H1 (cell line): Measurements from ENCODE around the gene LIPF. TPM values are rescaled to one million over a fixed set of nuclear protein-coding genes. Genes with fewer than 3 reads are reported as not detected.

ENCODE experiments used
- CTCF ChIA-PET: fragments of 300-600 bp; sonication (Branson Sonifier 250); formaldehyde crosslinking; loops from one replicate; lab custom pipeline; 2021; ENCODE audit not compliant: partially characterized antibody; lab: Charles Lee
- POLR2A ChIA-PET: fragments of 300-600 bp; sonication (Branson Sonifier 250); formaldehyde crosslinking; loops from one replicate; lab custom pipeline; 2021; ENCODE audit warnings: inconsistent platforms; ENCODE audit not compliant: partially characterized antibody; lab: Charles Lee
- DNase-seq, 2 experiments: peaks; one replicate each; pipeline versions ENCODE4 v3.0.0 to v3.0.0-alpha.2; 2010 to 2022; ENCODE audit warnings: low spot score in 2 of 2, low read depth in 1 of 2, mixed read lengths in 1 of 2
- FAIRE-seq: peaks from 2 replicates; lab custom pipeline; 2011; peaks lifted over from hg19 to GRCh38; lab: Jason Lieb, UNC
- H2AFZ ChIP-seq: 2 replicates; pipeline ENCODE4 v1.8.1; 2012; ENCODE audit warnings: low read length, inconsistent platforms
- H2AK5ac ChIP-seq: 2 replicates; pipeline ENCODE4 v1.6.1; 2013; ENCODE audit warnings: low read depth, low read length
- H2BK120ac ChIP-seq: replicated peaks from 2 replicates; pipeline ENCODE3; 2013; ENCODE audit warnings: low read depth, low read length, inconsistent platforms
- H2BK12ac ChIP-seq: 2 replicates; pipeline ENCODE4 v1.6.1; 2013; ENCODE audit warnings: low read depth, low read length
- H2BK15ac ChIP-seq: 2 replicates; pipeline ENCODE4 v1.6.1; 2013; ENCODE audit warnings: low read length
- H2BK20ac ChIP-seq: 2 replicates; pipeline ENCODE4 v1.6.1; 2013; ENCODE audit warnings: low read length
- H2BK5ac ChIP-seq: 2 replicates; pipeline ENCODE4 v1.6.1; 2013; ENCODE audit warnings: low read depth, low read length
- H3K14ac ChIP-seq: 2 replicates; pipeline ENCODE4 v1.6.1; 2013; ENCODE audit warnings: inconsistent platforms; ENCODE audit not compliant: insufficient read length
- H3K18ac ChIP-seq: 2 replicates; pipeline ENCODE4 v1.6.1; 2013; ENCODE audit warnings: low read length; ENCODE audit errors: extremely low read depth
- H3K23ac ChIP-seq: 2 replicates; pipeline ENCODE4 v1.6.1; 2013; ENCODE audit warnings: inconsistent platforms; ENCODE audit not compliant: insufficient read length
- H3K23me2 ChIP-seq: 2 replicates; pipeline ENCODE4 v1.6.1; 2013; ENCODE audit warnings: low read depth, low read length
- H3K27ac ChIP-seq: 2 replicates; pipeline ENCODE4 v1.6.1; 2011; ENCODE audit warnings: low read depth, low read length, inconsistent platforms
- H3K27me3 ChIP-seq, 4 experiments: replicated peaks in 1 of 4; 1 replicate in 1 of 4; 2 replicates in 3 of 4; pipeline versions ENCODE4 v1.6.1 to v1.8.1; 2011 to 2013; ENCODE audit warnings: low read length in 3 of 4, mild to moderate bottlenecking in 3 of 4, inconsistent platforms in 2 of 4, mixed read lengths in 2 of 4, moderate library complexity in 1 of 4; ENCODE audit not compliant: control insufficient read depth in 3 of 4, insufficient read depth in 3 of 4; ENCODE audit errors: extremely low read depth in 1 of 4
- H3K36me3 ChIP-seq, 4 experiments: 2 replicates each; pipeline versions ENCODE4 v1.6.1 to v1.8.1; 2011 to 2013; ENCODE audit warnings: mild to moderate bottlenecking in 4 of 4, low read length in 3 of 4, moderate library complexity in 2 of 4, control low read depth in 1 of 4, inconsistent platforms in 1 of 4; ENCODE audit not compliant: insufficient read depth in 4 of 4, control insufficient read depth in 2 of 4
- H3K4ac ChIP-seq: replicated peaks from 2 replicates; pipeline ENCODE3; 2013; ENCODE audit warnings: low read length, low read depth, mixed read lengths, inconsistent platforms; ENCODE audit not compliant: insufficient read length
- H3K4me1 ChIP-seq, 4 experiments: replicated peaks in 1 of 4; 1 replicate in 1 of 4; 2 replicates in 3 of 4; pipeline versions ENCODE4 v1.6.1 to v1.8.1; 2011 to 2013; ENCODE audit warnings: low read length in 3 of 4, inconsistent platforms in 2 of 4, mixed read lengths in 1 of 4; ENCODE audit not compliant: insufficient read depth in 4 of 4, control insufficient read depth in 3 of 4
- H3K4me2 ChIP-seq, 2 experiments: 2 replicates each; pipeline versions ENCODE4 v1.6.1 to v1.8.1; 2011 to 2013; ENCODE audit warnings: low read depth in 2 of 2, low read length in 2 of 2, control low read depth in 1 of 2, inconsistent platforms in 1 of 2, mild to moderate bottlenecking in 1 of 2; ENCODE audit not compliant: insufficient read depth in 1 of 2
- H3K4me3 ChIP-seq, 4 experiments: fragments of 200-600, 300-600 bp in 1 of 4; sonication (generic), shearing (Covaris generic), sonication (Bioruptor Twin) in 1 of 4; 2 replicates each; pipeline versions ENCODE4 v1.5.1 to v1.8.1; 2011 to 2016; ENCODE audit warnings: low read length in 4 of 4, low read depth in 3 of 4, control low read depth in 2 of 4, inconsistent platforms in 2 of 4, mild to moderate bottlenecking in 2 of 4, mixed read lengths in 1 of 4, moderate library complexity in 1 of 4; ENCODE audit not compliant: insufficient read depth in 2 of 4; ENCODE audit errors: extremely low read depth in 1 of 4
- H3K56ac ChIP-seq: replicated peaks from 2 replicates; pipeline ENCODE3; 2013; ENCODE audit warnings: low read depth, mild to moderate bottlenecking, mixed read lengths, low read length, inconsistent platforms; ENCODE audit not compliant: insufficient read length
- H3K79me1 ChIP-seq: 2 replicates; pipeline ENCODE4 v1.6.1; 2013; ENCODE audit warnings: low read depth, low read length, control low read depth
- H3K79me2 ChIP-seq, 2 experiments: 2 replicates each; pipeline versions ENCODE4 v1.6.1 to v1.8.1; 2012 to 2013; ENCODE audit warnings: low read length in 2 of 2, mild to moderate bottlenecking in 2 of 2, inconsistent platforms in 1 of 2; ENCODE audit not compliant: insufficient read depth in 2 of 2, control insufficient read depth in 1 of 2
- H3K9ac ChIP-seq, 4 experiments: replicated peaks in 1 of 4; 1 replicate in 1 of 4; 2 replicates in 3 of 4; pipeline versions ENCODE4 v1.6.1 to v1.8.1; 2011 to 2013; ENCODE audit warnings: low read depth in 3 of 4, low read length in 3 of 4, control low read depth in 2 of 4, mild to moderate bottlenecking in 2 of 4, moderate library complexity in 2 of 4, inconsistent platforms in 1 of 4; ENCODE audit errors: extremely low read depth in 1 of 4
- H3K9me3 ChIP-seq, 2 experiments: 2 replicates each; pipeline versions ENCODE4 v1.6.1 to v1.8.1; 2012 to 2013; ENCODE audit warnings: mild to moderate bottlenecking in 2 of 2, moderate library complexity in 2 of 2, control low read depth in 1 of 2, inconsistent platforms in 1 of 2, low read depth in 1 of 2, low read length in 1 of 2, mixed read lengths in 1 of 2; ENCODE audit not compliant: insufficient read depth in 2 of 2
- H4K20me1 ChIP-seq, 2 experiments: replicated peaks in 1 of 2; 2 replicates each; pipeline versions ENCODE3 to v1.8.1; 2011 to 2013; ENCODE audit warnings: inconsistent platforms in 2 of 2, low read length in 2 of 2, mild to moderate bottlenecking in 1 of 2; ENCODE audit not compliant: insufficient read depth in 2 of 2, control insufficient read depth in 1 of 2
- H4K5ac ChIP-seq: 2 replicates; pipeline ENCODE4 v1.6.1; 2013; ENCODE audit warnings: low read length, low read depth, mixed read lengths, inconsistent platforms; ENCODE audit not compliant: insufficient read length
- H4K8ac ChIP-seq: 2 replicates; pipeline ENCODE4 v1.8.0; 2013; ENCODE audit warnings: mild to moderate bottlenecking, moderate library complexity, low read length, inconsistent platforms; ENCODE audit not compliant: insufficient read depth; ENCODE audit errors: extremely low read depth
- H4K91ac ChIP-seq: replicated peaks from 2 replicates; pipeline ENCODE3; 2013; ENCODE audit warnings: low read length, mixed read lengths, inconsistent platforms; ENCODE audit not compliant: insufficient read length
- ASH2L ChIP-seq: fragments of 200-600, 300-600 bp; sonication (generic); IDR thresholded peaks from one replicate; pipeline ENCODE4 v1.7.1; 2017; ENCODE audit warnings: low read length
- ATF2 ChIP-seq: IDR thresholded peaks from 2 replicates; pipeline ENCODE4 v1.6.1; 2012; ENCODE audit warnings: low read length, inconsistent platforms
- CBX5 ChIP-seq: fragments of 300-800, 300-1000 bp; sonication (generic); IDR thresholded peaks from 2 replicates; pipeline ENCODE4 v1.7.1; 2016; ENCODE audit warnings: antibody characterized with exemption, low read length, low read depth
- E2F6 ChIP-seq: IDR thresholded peaks from 2 replicates; pipeline ENCODE4 v1.6.1; 2012; ENCODE audit warnings: inconsistent platforms
- EGR1 ChIP-seq: IDR thresholded peaks from 2 replicates; pipeline ENCODE4 v1.6.1; 2011; ENCODE audit warnings: low read depth, low read length, borderline replicate concordance
- EP300 ChIP-seq, 2 experiments: IDR thresholded peaks; 1 replicate in 1 of 2; 2 replicates in 1 of 2; pipeline ENCODE4 v1.6.1; 2011 to 2012; ENCODE audit warnings: low read depth in 2 of 2, low read length in 2 of 2, mild to moderate bottlenecking in 2 of 2, borderline replicate concordance in 1 of 2, inconsistent platforms in 1 of 2, moderate library complexity in 1 of 2
- FOSL1 ChIP-seq: IDR thresholded peaks from 2 replicates; pipeline ENCODE4 v1.6.1; 2011; ENCODE audit warnings: mild to moderate bottlenecking, low read depth, low read length, moderate library complexity; ENCODE audit not compliant: insufficient read depth
- JUN ChIP-seq: IDR thresholded peaks from 2 replicates; pipeline ENCODE4 v1.6.1; 2011; ENCODE audit warnings: low read depth, mild to moderate bottlenecking, improper control_type of control experiment, low read length
- KDM1A ChIP-seq: fragments of 200-600, 300-600 bp; sonication (generic); IDR thresholded peaks from 2 replicates; pipeline ENCODE4 v1.7.1; 2016; ENCODE audit warnings: mild to moderate bottlenecking, low read length, borderline replicate concordance
- KDM5A ChIP-seq: fragments of 200-600 bp; IDR thresholded peaks from 2 replicates; pipeline ENCODE4 v1.7.1; 2012; ENCODE audit warnings: mild to moderate bottlenecking, low read length, inconsistent platforms, mixed read lengths
- POU5F1 ChIP-seq: IDR thresholded peaks from 2 replicates; pipeline ENCODE4 v1.6.1; 2011; ENCODE audit warnings: low read depth, mild to moderate bottlenecking, low read length, moderate library complexity
- TEAD4 ChIP-seq: IDR thresholded peaks from 2 replicates; pipeline ENCODE4 v1.6.1; 2012; ENCODE audit warnings: low read depth, low read length, inconsistent platforms, mixed read lengths
- WGBS, 2 experiments: shearing (Covaris generic) in 1 of 2; methylation state at CpG; one replicate each; pipeline versions ENCODE4 v1.1.6 to v1.1.7; 2013 to 2015; ENCODE audit warnings: low lambda C conversion rate in 2 of 2, mixed read lengths in 2 of 2, inconsistent platforms in 1 of 2, low coverage in 1 of 2, missing lambda C conversion rate in 1 of 2; ENCODE audit not compliant: insufficient replicate concordance in 2 of 2, insufficient coverage in 1 of 2, insufficient read length in 1 of 2; ENCODE audit errors: extremely low coverage in 1 of 2, missing lambda C conversion rate in 1 of 2; 5-methylcytosine and 5-hydroxymethylcytosine counted together
- polyA plus RNA-seq, 7 experiments: library from polyadenylated mRNA; depleted of rRNA in 3 of 7; stranded (reverse) in 5 of 7; unstranded in 2 of 7; fragments of >200 nt in 5 of 7; fragments of 200-250 nt in 2 of 7; gene quantifications; 1 replicate in 5 of 7; 2 replicates in 1 of 7; 4 replicates in 1 of 7; pipeline versions ENCODE4 v1.2.1 to v1.2.3, GENCODE V29; 2011 to 2013; ENCODE audit warnings: missing spikeins in 2 of 7, mixed read lengths in 2 of 7
- total RNA-seq: library from RNA; stranded (reverse); fragmentation: NEBNext Ultra II Directional; extraction: Animal tissue kit (Norgen Biotek cat#: 25700); gene quantifications from 2 replicates; pipeline ENCODE4 v1.2.1, GENCODE V29; 2021

The LIPF gene
- total and polyA plus RNA-seq, 2 of the 8 experiments (the other 6 are each of a cell fraction or from before 2014, with no cell fraction given) = not detected

- no peak overlapping the region for H3K18ac ChIP-seq
- H2BK15ac ChIP-seq = no peak overlapping the region
- no peak overlapping the region for H2AFZ ChIP-seq
- no peak overlapping the region for H3K4me3 ChIP-seq
- no peak overlapping the region for H2BK20ac ChIP-seq
- no peaks in the 10 kb centered on the region for H3K36me3 ChIP-seq
- ChIA-PET CTCF (interaction anchor here (0.6 to 2.4 kb wide), 2 partner anchors 20 to 35 kb away, joined by 3 to 11 read pairs; partner anchors contain the start of gene RNLS), POLR2A (no interaction called here)
- H3K4me1 ChIP-seq = no peaks in the 10 kb centered on the region
- H3K56ac ChIP-seq = no peak overlapping the region
- H2BK120ac ChIP-seq = no peak overlapping the region
- WGBS, 2 experiments = 81% methylated on average over 1 of the region's 1 CpG; no CpG with 5 or more reads in 1 of the 2 experiments
- no peak overlapping the region for H3K9ac ChIP-seq
- H3K79me1 ChIP-seq = no peaks in the 10 kb centered on the region
- no peak overlapping the region for H4K91ac ChIP-seq
- H3K9me3 ChIP-seq = no peaks in the 10 kb centered on the region
- DNase-seq = no peak
- no peak overlapping the region for H2BK12ac ChIP-seq
- no peak overlapping the region for H2AK5ac ChIP-seq
- H3K23me2 ChIP-seq = no peaks in the 10 kb centered on the region
- no peak overlapping the region for H4K8ac ChIP-seq
- no peak overlapping the region for H2BK5ac ChIP-seq
- H3K4me2 ChIP-seq = no peak overlapping the region
- no peak overlapping the region for H3K14ac ChIP-seq
- no peak overlapping the region for H4K5ac ChIP-seq
- H3K27me3 ChIP-seq = no peaks in the 10 kb centered on the region
- no peak overlapping the region for H3K23ac ChIP-seq
- no peak for FAIRE-seq
- H3K79me2 ChIP-seq = no peaks in the 10 kb centered on the region
- no peak overlapping the region for H3K27ac ChIP-seq
- no peaks in the 10 kb centered on the region for H4K20me1 ChIP-seq
- no peak overlapping the region for H3K4ac ChIP-seq
- TF ChIP-seq FOSL1 (no peak), EP300 (IDR thresholded peaks at IDR 0.05; ENCODE audit: borderline replicate concordance in 1 of 2, low read depth in 2 of 2, low read length in 2 of 2) (no peak), ATF2 (no peak), EGR1 (no peak), POU5F1 (no peak), TEAD4 (no peak), CBX5 (no peak), KDM5A (no peak), KDM1A (no peak), E2F6 (no peak), JUN (no peak), ASH2L (no peak)
These were observed 45.7 kb upstream of the LIPF start for GRCh38 chr10:88618496-88618895.
